Stimulated activated CD8-positive, alpha-beta memory T cell treated with anti-CD3 and anti-CD28 coated beads, Interleukin-15, amount 100 ng/mL, for 48 hours (primary cell): ENCODE data around the gene OR6C76.

ENCODE experiments used
- DNase-seq, 2 donors: peaks; one replicate each; pipeline ENCODE4 v3.0.0-alpha.2; 2020; ENCODE audit warnings: low read depth in 2 of 2

OR6C76 gene

GRCh38 chr12:55469291-55469690 lies 43.2 kb downstream of the OR6C76 start:
- no peak for DNase-seq

- no peak for DNase-seq
Observed at GRCh38 chr12:55470088-55470829, 44.2 kb downstream of the OR6C76 start, which contains the start of gene OR6C70. Gene OR6C70 (minus strand): TSS chr12:55470138. CDS start chr12:55470138, 0 bp downstream.

DNA sequence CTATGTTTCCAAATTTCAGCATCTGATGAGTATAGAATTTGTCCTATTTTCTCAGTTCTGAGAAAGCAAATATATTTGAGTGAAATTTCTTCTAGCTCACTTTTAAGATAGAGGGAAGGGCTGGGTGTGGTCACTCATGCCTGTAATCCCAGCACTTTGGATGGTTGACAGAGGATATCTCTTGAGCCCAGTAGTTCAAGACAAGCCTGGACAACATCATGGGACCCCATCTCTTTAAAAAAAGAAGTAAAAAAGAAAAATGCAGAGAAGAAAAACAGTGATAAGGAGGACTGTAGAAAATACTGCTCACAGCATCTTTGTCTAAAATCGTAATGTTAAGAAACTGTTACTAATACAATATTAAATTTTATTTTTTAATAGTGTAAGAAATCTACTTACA lies 46.2 kb downstream of the OR6C76 start:
- no peak for DNase-seq
